Measurements from ENCODE around the gene NUP35.

DNA sequence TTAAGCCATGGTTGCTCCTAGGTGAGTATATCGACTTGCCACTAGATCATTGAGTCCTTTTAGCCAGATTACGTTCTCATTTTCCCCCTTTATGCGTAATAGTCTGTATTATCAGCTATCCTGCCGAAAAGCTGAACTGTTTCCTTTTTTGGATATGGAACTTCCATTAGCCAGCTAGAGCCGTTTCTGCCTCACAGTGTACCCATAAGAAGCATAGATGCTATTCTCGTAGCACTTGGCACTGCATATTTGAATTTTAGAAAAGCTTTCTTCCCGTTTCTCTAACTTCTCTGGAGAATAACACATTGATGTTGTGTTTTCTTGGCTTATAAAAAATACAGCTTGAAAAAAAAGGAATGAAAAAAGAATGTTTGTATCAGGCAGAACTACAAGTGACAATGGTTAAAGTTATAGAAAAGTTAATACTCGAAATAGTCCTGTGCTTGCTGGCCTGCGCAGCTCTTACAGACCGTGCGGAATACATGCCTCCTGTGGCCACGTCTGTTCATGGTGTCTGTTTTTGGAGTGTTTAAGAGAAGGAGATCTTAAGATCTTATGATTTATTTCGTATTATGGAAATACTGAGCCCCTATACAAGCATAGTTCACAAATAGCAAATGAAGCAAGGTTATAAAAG, 45.0 kb upstream of the NUP35 start:
- TF ChIP-seq, protein P1, sequence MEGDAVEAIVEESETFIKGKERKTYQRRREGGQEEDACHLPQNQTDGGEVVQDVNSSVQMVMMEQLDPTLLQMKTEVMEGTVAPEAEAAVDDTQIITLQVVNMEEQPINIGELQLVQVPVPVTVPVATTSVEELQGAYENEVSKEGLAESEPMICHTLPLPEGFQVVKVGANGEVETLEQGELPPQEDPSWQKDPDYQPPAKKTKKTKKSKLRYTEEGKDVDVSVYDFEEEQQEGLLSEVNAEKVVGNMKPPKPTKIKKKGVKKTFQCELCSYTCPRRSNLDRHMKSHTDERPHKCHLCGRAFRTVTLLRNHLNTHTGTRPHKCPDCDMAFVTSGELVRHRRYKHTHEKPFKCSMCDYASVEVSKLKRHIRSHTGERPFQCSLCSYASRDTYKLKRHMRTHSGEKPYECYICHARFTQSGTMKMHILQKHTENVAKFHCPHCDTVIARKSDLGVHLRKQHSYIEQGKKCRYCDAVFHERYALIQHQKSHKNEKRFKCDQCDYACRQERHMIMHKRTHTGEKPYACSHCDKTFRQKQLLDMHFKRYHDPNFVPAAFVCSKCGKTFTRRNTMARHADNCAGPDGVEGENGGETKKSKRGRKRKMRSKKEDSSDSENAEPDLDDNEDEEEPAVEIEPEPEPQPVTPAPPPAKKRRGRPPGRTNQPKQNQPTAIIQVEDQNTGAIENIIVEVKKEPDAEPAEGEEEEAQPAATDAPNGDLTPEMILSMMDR (conservative IDR thresholded peaks at IDR 0.05; ENCODE audit: low read depth, low read length), result no peak
- no peak for TF ChIP-seq MAZ (IDR thresholded peaks at IDR 0.05; ENCODE audit: borderline replicate concordance, low read depth, low read length)
- no peak for TF ChIP-seq RCOR1 (IDR thresholded peaks at IDR 0.05; ENCODE audit: insufficient replicate concordance, low read length)
- no peak for TF ChIP-seq RAD21 (IDR thresholded peaks at IDR 0.05; ENCODE audit: low read length)
- TF ChIP-seq RFX5 (IDR thresholded peaks at IDR 0.05; ENCODE audit: low read depth, low read length), result no peak
- TF ChIP-seq SMC3 (IDR thresholded peaks at IDR 0.05; ENCODE audit: low read depth, low read length), result no peak
